WTC11 (cell line): ENCODE results near the gene TCL1B. TPM values are rescaled to one million over a fixed set of nuclear protein-coding genes. Genes with fewer than 3 reads are reported as not detected.

Source experiments
- ATAC-seq: fragments of 200-7000 bp; cut with Tn5 transposase; 2 replicates; pipeline ENCODE4 v1.10.0; 2021; ENCODE audit warnings: mild to moderate bottlenecking, moderate library complexity
- CTCF ChIA-PET: fragments of 300-600 bp; sonication (Branson Sonifier 250); formaldehyde crosslinking; loops from one replicate; lab custom pipeline; 2021; ENCODE audit warnings: antibody characterized with exemption; lab: Charles Lee
- POLR2A ChIA-PET: fragments of 350-600 bp; sonication (Branson Sonifier 250); formaldehyde crosslinking; loops from one replicate; lab custom pipeline; 2021; ENCODE audit warnings: antibody characterized with exemption; lab: Charles Lee
- DNase-seq: peaks from one replicate; pipeline ENCODE4 v3.0.0; 2021; ENCODE audit warnings: low spot score
- H3K27ac Mint-ChIP-seq: 2 replicates; pipeline ENCODE4 v1.8.0; 2021; ENCODE audit warnings: mixed read lengths
- H3K27me3 Mint-ChIP-seq: 2 replicates; pipeline ENCODE4 v1.8.0; 2021; ENCODE audit warnings: low read depth, mild to moderate bottlenecking, moderate library complexity, mixed read lengths
- H3K36me3 Mint-ChIP-seq: 2 replicates; pipeline ENCODE4 v1.8.0; 2021; ENCODE audit warnings: mixed read lengths
- H3K4me1 Mint-ChIP-seq: 2 replicates; pipeline ENCODE4 v1.8.0; 2022; ENCODE audit warnings: mixed read lengths
- H3K4me3 Mint-ChIP-seq: 2 replicates; pipeline ENCODE4 v1.8.0; 2021; ENCODE audit warnings: mild to moderate bottlenecking, moderate library complexity, mixed read lengths
- H3K9me3 Mint-ChIP-seq: 2 replicates; pipeline ENCODE4 v1.8.0; 2021; ENCODE audit warnings: mixed read lengths
- AR ChIP-seq: fragments of 250-450 bp; sonication (Bioruptor Pico); IDR thresholded peaks from 2 replicates; pipeline ENCODE4 v1.9.0; 2021; ENCODE audit warnings: mild to moderate bottlenecking
- ARID4B ChIP-seq: sonication (generic); formaldehyde crosslinking; IDR thresholded peaks from 2 replicates; pipeline ENCODE4 v1.8.0; 2023; ENCODE audit warnings: missing genetic modification reagents, mild to moderate bottlenecking, borderline replicate concordance
- CDX4 ChIP-seq: fragments of 250-450 bp; sonication (Bioruptor Pico); IDR thresholded peaks from 2 replicates; pipeline ENCODE4 v1.9.0; 2021; ENCODE audit warnings: moderate library complexity, mild to moderate bottlenecking, inconsistent platforms, borderline replicate concordance
- E2F5 ChIP-seq: sonication (generic); formaldehyde crosslinking; IDR thresholded peaks from 2 replicates; pipeline ENCODE4 v1.8.1; 2022; ENCODE audit warnings: mild to moderate bottlenecking, moderate library complexity, missing genetic modification reagents
- ERG ChIP-seq: fragments of 250-450 bp; sonication (Bioruptor Pico); IDR thresholded peaks from 2 replicates; pipeline ENCODE4 v1.8.0; 2021; ENCODE audit warnings: mild to moderate bottlenecking
- GABPB1 ChIP-seq: sonication (generic); formaldehyde crosslinking; IDR thresholded peaks from 2 replicates; pipeline ENCODE4 v1.8.1; 2023; ENCODE audit warnings: mild to moderate bottlenecking, missing genetic modification reagents
- IRF1 ChIP-seq: sonication (generic); formaldehyde crosslinking; IDR thresholded peaks from 2 replicates; pipeline ENCODE4 v1.8.0; 2023; ENCODE audit warnings: missing genetic modification reagents
- MAX ChIP-seq: sonication (generic); formaldehyde crosslinking; IDR thresholded peaks from 2 replicates; pipeline ENCODE4 v1.8.0; 2022; ENCODE audit warnings: mild to moderate bottlenecking, missing genetic modification reagents
- MLX ChIP-seq: sonication (generic); formaldehyde crosslinking; IDR thresholded peaks from 2 replicates; pipeline ENCODE4 v1.8.1; 2023; ENCODE audit warnings: mild to moderate bottlenecking, missing genetic modification reagents, moderate library complexity
- PREB ChIP-seq: sonication (generic); formaldehyde crosslinking; IDR thresholded peaks from 2 replicates; pipeline ENCODE4 v1.8.1; 2022; ENCODE audit warnings: mild to moderate bottlenecking, missing genetic modification reagents, moderate library complexity, borderline replicate concordance
- RORB ChIP-seq: fragments of 250-450 bp; sonication (Bioruptor Pico); IDR thresholded peaks from 2 replicates; pipeline ENCODE4 v1.9.0; 2021; ENCODE audit warnings: mild to moderate bottlenecking
- USF1 ChIP-seq: sonication (generic); formaldehyde crosslinking; IDR thresholded peaks from 2 replicates; pipeline ENCODE4 v1.8.0; 2022; ENCODE audit warnings: mild to moderate bottlenecking, missing genetic modification reagents
- ZBTB21 ChIP-seq: sonication (generic); formaldehyde crosslinking; IDR thresholded peaks from 2 replicates; pipeline ENCODE4 v1.8.1; 2023; ENCODE audit warnings: mild to moderate bottlenecking, missing genetic modification reagents, borderline replicate concordance
- ZMAT4 ChIP-seq: fragments of 250-450 bp; sonication (Bioruptor Pico); IDR thresholded peaks from 2 replicates; pipeline ENCODE4 v1.9.0; 2021; ENCODE audit warnings: mild to moderate bottlenecking
- ZNF138 ChIP-seq: sonication (generic); formaldehyde crosslinking; conservative IDR thresholded peaks from 2 replicates; pipeline ENCODE4 v1.8.1; 2022; ENCODE audit warnings: mild to moderate bottlenecking, moderate library complexity, missing genetic modification reagents
- ZNF232 ChIP-seq: sonication (generic); formaldehyde crosslinking; IDR thresholded peaks from 2 replicates; pipeline ENCODE4 v1.8.0; 2022; ENCODE audit warnings: mild to moderate bottlenecking, missing genetic modification reagents
- ZNF317 ChIP-seq: sonication (generic); formaldehyde crosslinking; IDR thresholded peaks from 2 replicates; pipeline ENCODE4 v1.8.1; 2023; ENCODE audit warnings: low read depth, mild to moderate bottlenecking, moderate library complexity, missing genetic modification reagents, borderline replicate concordance
- total RNA-seq: library from RNA; stranded (reverse); gene quantifications from 3 replicates; pipeline ENCODE4 v1.2.3, GENCODE V29; 2021

The TCL1B gene
- total RNA-seq, 1 experiment from 2014 or later: 5.7 TPM

GRCh38 chr14:95659990-95660385, 26.2 kb upstream of the TCL1B start (continued):
- TF ChIP-seq CDX4 (CRISPR knock-in tag) (no peak), RORB (no peak), USF1 (CRISPR knock-in tag) (no peak), ZMAT4 (CRISPR knock-in tag) (no peak), ARID4B (CRISPR knock-in tag) (no peak), PREB (CRISPR knock-in tag) (no peak), GABPB1 (no peak), ZBTB21 (CRISPR knock-in tag) (no peak)

- ChIA-PET POLR2A (no interaction called here), CTCF (interaction anchor here (0.5 to 1.3 kb wide), 5 partner anchors 17 to 438 kb away, joined by 3 to 4 read pairs (median 3); no protein-coding TSS in a partner anchor)
- ATAC-seq (no peak), DNase-seq (no peak)
- Mint-ChIP-seq H3K36me3 (no peaks in the 10 kb centered on the region), H3K27me3 (peaks cover 9% of the 10 kb centered on the region; the same call in 1 of the 2 replicates), H3K27ac (no peak overlapping the region), H3K4me3 (no peak overlapping the region), H3K4me1 (peaks cover 30% of the 10 kb centered on the region), H3K9me3 (no peaks in the 10 kb centered on the region)
- no peak for TF ChIP-seq PREB (CRISPR knock-in tag)
- no peak for TF ChIP-seq E2F5
- TF ChIP-seq MAX: no peak
- no peak for TF ChIP-seq ZNF317 (CRISPR knock-in tag)
- TF ChIP-seq ZNF232 (CRISPR knock-in tag): no peak
- TF ChIP-seq ERG (CRISPR knock-in tag): no peak
- TF ChIP-seq IRF1: no peak
- TF ChIP-seq MLX (CRISPR knock-in tag): no peak
- TF ChIP-seq ZNF138: no peak
- TF ChIP-seq AR (CRISPR knock-in tag): no peak
Measured at GRCh38 chr14:95660651-95661515, 25.3 kb upstream of the TCL1B start.
